ENCODE results near the gene ELP5. TPM values are rescaled to one million over a fixed set of nuclear protein-coding genes. Genes with fewer than 3 reads are reported as not detected.

Gene ELP5
- total and polyA plus RNA-seq, 2 of the 4 experiments (the other 2 are of a cell fraction) = 39.3 to 46.6 TPM

GRCh38 chr17:7208027-7208571, 43.9 kb upstream of the ELP5 start:
- Histone ChIP-seq H4K5ac (ENCODE audit: low read depth, low read length) (no peak overlapping the region), H4K20me1 (ENCODE audit: insufficient read depth, low read length) (peaks cover 62% of the 10 kb centered on the region), H3K4me2 (ENCODE audit: low read depth, low read length) (no peak overlapping the region), H4K8ac (ENCODE audit: low read depth in 2 of 2, low read length in 2 of 2) (no peak overlapping the region), H2BK20ac (ENCODE audit: low read depth, low read length) (no peak overlapping the region), H3K36me3 (ENCODE audit: control insufficient read depth, insufficient read depth, low read length) (peaks cover 10% of the 10 kb centered on the region), H3K9me3 (ENCODE audit: control insufficient read depth, insufficient read depth, low read length) (no peaks in the 10 kb centered on the region), H2BK5ac (ENCODE audit: low read depth, low read length, poor library complexity, severe bottlenecking) (no peak overlapping the region), H3K79me1 (ENCODE audit: low read depth in 1 of 2, low read length in 2 of 2) (peaks cover 10 to 83% of the 10 kb centered on the region in 2 experiments), H3K9me1 (ENCODE audit: insufficient read depth, low read length) (peaks cover 13% of the 10 kb centered on the region), H3K14ac (replicated peaks; ENCODE audit: low read depth, low read length) (no peak overlapping the region), H3K56ac (ENCODE audit: extremely low read depth, insufficient read depth, low read length) (no peak overlapping the region), H3K4me3 (ENCODE audit: insufficient read depth, low read depth, low read length) (no peak overlapping the region), H2BK120ac (ENCODE audit: low read depth, low read length) (no peak overlapping the region), H3K4ac (ENCODE audit: low read depth, low read length) (no peak overlapping the region), H3K4me1 (ENCODE audit: control insufficient read depth, insufficient read depth, low read length) (peaks cover 9% of the 10 kb centered on the region), H2AFZ (replicated peaks; ENCODE audit: low read length, poor library complexity) (no peak overlapping the region), H4K91ac (ENCODE audit: insufficient read depth, low read depth, low read length) (no peak overlapping the region), H2AK9ac (replicated peaks; ENCODE audit: low read depth, low read length, poor library complexity) (no peak overlapping the region), H3K27ac (ENCODE audit: insufficient read depth, low read length) (no peak overlapping the region), H3K23ac (ENCODE audit: low read depth, low read length) (no peak overlapping the region), H3K18ac (ENCODE audit: low read depth, low read length) (no peak overlapping the region), H2AK5ac (ENCODE audit: low read depth, low read length) (no peak overlapping the region), H3K9ac (ENCODE audit: low read depth, low read length) (no peak overlapping the region), H3K27me3 (ENCODE audit: control insufficient read depth, insufficient read depth, low read length) (no peaks in the 10 kb centered on the region), H2BK15ac (ENCODE audit: low read depth, low read length) (no peak overlapping the region)
- intact Hi-C loops (cut with micrococcal nuclease) (no loop called here), dilution Hi-C loops (cut with HindIII; ENCODE audit: low sequenced_read_pairs, unreplicated experiment) (no loop called here), in situ Hi-C loops (cut with MboI; ENCODE audit: low sequenced_read_pairs) (no loop called here)
- CTCF ChIA-PET = no interaction called here
- POLR2A ChIA-PET (ENCODE audit: unreplicated experiment) = no interaction called here
- 67% methylated on average over 10 of the region's 21 CpGs; no CpG with 5 or more reads in 1 of the 2 experiments for WGBS, 2 experiments (ENCODE audit: extremely low coverage in 2 of 2, insufficient read length in 1 of 2)
- TF ChIP-seq MAFK (IDR thresholded peaks at IDR 0.05; ENCODE audit: low read depth, low read length) (no peak), SMC3 (IDR thresholded peaks at IDR 0.05; ENCODE audit: low read depth, low read length) (no peak), FOS (IDR thresholded peaks at IDR 0.05; ENCODE audit: low read depth, low read length) (no peak), NFE2L2 (IDR thresholded peaks at IDR 0.05; ENCODE audit: low read depth, low read length) (no peak)
- ATAC-seq (ENCODE audit: low read depth) = no peak
- DNase-seq = no peak
- no TSS peak for BruUV-seq (replicated peaks)
